Measurements from ENCODE around the gene DPF3. TPM values are rescaled to one million over a fixed set of nuclear protein-coding genes. Genes with fewer than 3 reads are reported as not detected.

The DPF3 gene
- total RNA-seq, 2 donors from 2014 or later = 11.0 TPM; not detected in 1

GRCh38 chr14:72595152-72595862, 298.6 kb downstream of the DPF3 start:
- WGBS = 91% methylated on average over 8 of the region's 8 CpGs
- no peaks in the 10 kb centered on the region for H3K4me1 ChIP-seq (replicated peaks)
- no peak for DNase-seq (ENCODE audit: low spot score)
- H3K27ac ChIP-seq = no peak overlapping the region
- H3K36me3 ChIP-seq = no peaks in the 10 kb centered on the region
- H3K9me3 ChIP-seq = no peaks in the 10 kb centered on the region
- intact Hi-C loops (cut with DNase I) = no loop called here
- TF ChIP-seq CTCF (IDR thresholded peaks at IDR 0.05) (no peak), POLR2AphosphoS5 (IDR thresholded peaks at IDR 0.05) (no peak), POLR2A (IDR thresholded peaks at IDR 0.05) (no peak)
- H3K4me3 ChIP-seq = no peak overlapping the region
- H3K27me3 ChIP-seq (replicated peaks; ENCODE audit: insufficient read depth) = no peaks in the 10 kb centered on the region

DNA sequence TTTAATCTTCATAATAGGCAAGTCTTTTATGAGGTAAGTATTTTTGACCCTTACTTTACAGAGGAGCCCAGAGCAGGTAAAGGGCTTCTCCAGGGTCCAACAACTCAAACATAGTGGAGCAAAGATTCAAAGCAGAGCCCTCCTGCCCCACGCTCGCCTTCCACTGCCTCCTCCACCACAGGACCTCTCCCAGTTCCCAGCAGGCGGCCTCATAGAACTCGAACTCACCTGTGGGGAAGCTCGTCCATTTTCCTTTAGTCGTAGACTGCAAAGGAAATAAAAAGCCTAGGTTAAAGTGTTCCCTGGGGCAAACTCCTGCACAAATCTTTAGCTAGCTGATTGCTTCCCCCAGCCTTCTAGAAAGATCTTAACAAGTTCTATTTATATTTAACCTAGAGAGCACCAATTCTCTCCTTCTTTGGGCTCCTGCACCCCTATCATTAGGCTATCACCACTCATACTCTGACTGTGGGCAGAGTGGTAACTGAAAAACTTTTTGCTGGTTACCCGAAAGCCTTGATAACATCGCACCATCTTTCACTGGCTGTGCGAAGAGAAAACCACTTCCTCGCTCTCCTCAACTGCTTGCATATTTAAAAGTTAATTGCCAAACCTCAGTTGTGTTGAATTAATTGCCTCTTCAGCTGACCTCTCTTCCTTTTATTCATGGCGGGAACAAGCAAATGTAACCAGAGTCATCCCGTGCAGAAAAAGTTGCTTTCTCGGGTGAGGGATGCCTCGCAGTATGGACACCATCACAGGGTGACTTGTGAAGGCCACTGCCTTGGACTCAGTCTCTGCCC, 299.6 kb downstream of the DPF3 start:
- Histone ChIP-seq H3K27ac (no peak overlapping the region), H3K27me3 (replicated peaks; ENCODE audit: insufficient read depth) (no peaks in the 10 kb centered on the region), H3K4me3 (no peak overlapping the region), H3K9me3 (no peaks in the 10 kb centered on the region), H3K36me3 (no peaks in the 10 kb centered on the region), H3K4me1 (replicated peaks) (no peaks in the 10 kb centered on the region)
- intact Hi-C loops (cut with DNase I) = no loop called here
- TF ChIP-seq POLR2AphosphoS5 (IDR thresholded peaks at IDR 0.05) = no peak
- TF ChIP-seq CTCF (IDR thresholded peaks at IDR 0.05) = no peak
- no peak for TF ChIP-seq POLR2A (IDR thresholded peaks at IDR 0.05)
- WGBS = 77% methylated on average over 14 of the region's 14 CpGs
- no peak for DNase-seq (ENCODE audit: low spot score)

- 77% methylated on average over 4 of the region's 4 CpGs for WGBS
- no peaks in the 10 kb centered on the region for H3K27me3 ChIP-seq (replicated peaks; ENCODE audit: insufficient read depth)
- DNase-seq (ENCODE audit: low spot score) = no peak
- no peaks in the 10 kb centered on the region for H3K4me1 ChIP-seq (replicated peaks)
- TF ChIP-seq POLR2AphosphoS5 (IDR thresholded peaks at IDR 0.05) = no peak
- no peak for TF ChIP-seq POLR2A (IDR thresholded peaks at IDR 0.05)
- no peak for TF ChIP-seq CTCF (IDR thresholded peaks at IDR 0.05)
- no peak overlapping the region for H3K27ac ChIP-seq
- intact Hi-C loops (cut with DNase I) = no loop called here
- H3K36me3 ChIP-seq = no peaks in the 10 kb centered on the region
- H3K4me3 ChIP-seq = no peak overlapping the region
- H3K9me3 ChIP-seq = no peaks in the 10 kb centered on the region
Measured at GRCh38 chr14:72591391-72591790, 302.5 kb downstream of the DPF3 start.

GRCh38 chr14:72590577-72590976, 303.3 kb downstream of the DPF3 start:
- H3K4me3 ChIP-seq = no peak overlapping the region
- H3K36me3 ChIP-seq = no peaks in the 10 kb centered on the region
- H3K27ac ChIP-seq = no peak overlapping the region
- no peaks in the 10 kb centered on the region for H3K27me3 ChIP-seq (replicated peaks; ENCODE audit: insufficient read depth)
- intact Hi-C loops (cut with DNase I) = no loop called here
- WGBS = 47% methylated on average over 7 of the region's 7 CpGs
- no peaks in the 10 kb centered on the region for H3K9me3 ChIP-seq
- H3K4me1 ChIP-seq (replicated peaks) = no peaks in the 10 kb centered on the region
- DNase-seq (ENCODE audit: low spot score) = no peak
- TF ChIP-seq POLR2AphosphoS5 (IDR thresholded peaks at IDR 0.05) (no peak), CTCF (IDR thresholded peaks at IDR 0.05) (no peak), POLR2A (IDR thresholded peaks at IDR 0.05) (no peak)

Data from prostate gland (tissue), 2 donors.